ENCODE measurements around the gene ZNF724.
"Not testable (repeated sequence)": the region's sequence is repeated elsewhere in the genome, so short reads cannot be mapped to it uniquely, and the experiment has no call there.

The ZNF724 gene

GRCh38 chr19:23253256-23253655, 3.1 kb upstream of the ZNF724 start:
- DNase-seq: not testable (repeated sequence)

DNA sequence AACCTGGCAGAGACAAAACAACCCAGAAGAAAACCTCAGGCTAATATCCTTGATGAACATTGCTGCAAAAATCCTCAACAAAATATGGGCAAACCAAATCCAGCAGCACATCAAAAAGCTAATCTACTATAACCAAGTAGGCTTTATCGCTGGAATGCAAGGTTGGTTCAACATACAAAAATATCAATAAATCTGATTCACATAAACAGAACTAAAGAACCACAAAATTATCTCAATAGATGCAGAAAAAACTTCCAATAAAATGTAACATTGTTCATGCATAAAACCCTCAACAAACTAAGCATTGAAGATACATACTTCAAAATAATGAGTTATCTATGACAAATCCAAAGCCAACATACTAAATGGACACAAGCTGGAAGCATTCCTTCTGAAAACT, 8.8 kb downstream of the ZNF724 start:
- no peak for DNase-seq

DNA sequence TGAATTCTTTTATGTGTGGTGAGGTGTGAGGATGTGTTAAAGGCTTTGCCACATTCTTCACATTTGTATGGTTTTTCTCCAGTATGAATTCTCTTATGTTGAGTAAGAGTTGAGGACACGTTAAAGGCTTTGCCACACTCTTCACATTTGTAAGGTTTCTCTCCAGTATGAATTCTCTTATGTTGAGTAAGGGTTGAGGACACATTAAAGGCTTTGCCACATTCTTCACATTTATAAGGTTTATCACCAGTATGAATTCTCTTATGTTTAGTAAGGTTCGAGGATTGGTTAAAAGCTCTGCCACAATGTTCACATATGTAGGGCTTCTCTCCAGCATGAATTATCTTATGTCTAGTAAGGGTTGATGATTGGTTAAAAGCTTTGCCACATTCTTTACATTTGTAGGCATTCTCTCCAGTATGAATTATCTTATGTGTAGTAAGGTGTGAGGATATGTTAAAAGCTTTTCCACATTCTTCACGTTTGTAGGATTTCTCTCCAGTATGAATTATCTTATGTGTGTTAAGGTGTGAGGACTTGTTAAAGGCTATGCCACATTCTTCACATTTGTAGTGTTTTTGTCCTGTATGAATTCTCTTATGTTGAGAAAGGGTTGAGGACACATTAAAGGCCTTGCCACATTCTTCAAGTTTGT, 27.1 kb downstream of the ZNF724 start:
- no peak for DNase-seq

GRCh38 chr19:23203841-23204344, 46.3 kb downstream of the ZNF724 start:
- DNase-seq: peak in 12 of 56 donors; percentile 0 to 39 (median 4)

- no peak for DNase-seq
These were observed 59.9 kb downstream of the ZNF724 start for GRCh38 chr19:23190341-23190740.

- DNase-seq: no peak
These were observed 66.9 kb downstream of the ZNF724 start for GRCh38 chr19:23183251-23183650.

All from amygdala (tissue), 56 donors.